Measurements from ENCODE around the gene FAM241B. TPM values are rescaled to one million over a fixed set of nuclear protein-coding genes. Genes with fewer than 3 reads are reported as not detected.

Gene FAM241B
- total RNA-seq, 1 experiment from 2014 or later, result 18.0 TPM

DNA sequence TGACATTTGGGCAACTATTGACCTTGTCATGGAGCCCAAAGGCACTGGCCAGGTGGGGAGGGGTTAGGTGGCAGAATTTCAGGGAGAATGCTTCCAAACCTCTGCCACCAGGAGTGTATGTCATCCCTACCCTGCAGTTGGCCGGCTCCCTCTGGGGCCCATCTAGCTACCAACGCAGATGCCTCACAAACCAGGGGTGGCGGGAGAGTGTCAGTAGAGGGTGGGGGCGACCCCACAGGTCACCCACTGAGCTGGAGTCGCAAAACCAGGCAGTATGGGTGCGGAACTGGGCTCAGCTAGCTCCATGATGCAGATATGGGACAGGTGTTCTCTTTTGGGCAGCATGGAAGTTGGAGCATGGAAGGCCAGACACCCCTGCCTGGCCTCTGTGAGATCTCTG lies 51.4 kb downstream of the FAM241B start:
- intact Hi-C loops (cut with micrococcal nuclease), result no loop called here
- Histone ChIP-seq H3K79me2 (ENCODE audit: insufficient read depth, low read length) (no peaks in the 10 kb centered on the region), H3K4me2 (ENCODE audit: low read length) (no peak overlapping the region), H3K4me3 (replicated peaks in 1 of 2; ENCODE audit: low read depth in 1 of 2, low read length in 2 of 2) (no peak overlapping the region), H3K9me3 (ENCODE audit: control insufficient read depth in 1 of 2, insufficient read depth in 1 of 2, low read depth in 1 of 2, low read length in 2 of 2) (no peaks in the 10 kb centered on the region), H3K27ac (ENCODE audit: low read depth, low read length) (no peak overlapping the region), H3K36me3 (ENCODE audit: control insufficient read depth in 1 of 2, insufficient read depth in 2 of 2, low read length in 2 of 2) (no peaks in the 10 kb centered on the region), H4K20me1 (ENCODE audit: insufficient read depth) (no peaks in the 10 kb centered on the region), H3K9ac (ENCODE audit: low read length) (no peak overlapping the region), H3K4me1 (ENCODE audit: control insufficient read depth in 1 of 2, insufficient read depth in 2 of 2, low read length in 2 of 2) (peaks cover 0 to 7% of the 10 kb centered on the region in 2 experiments; a peak in 2 of 4 replicates), H2AFZ (ENCODE audit: low read depth, low read length, poor library complexity, severe bottlenecking) (no peak overlapping the region), H3K27me3 (ENCODE audit: insufficient read depth, low read length) (peaks cover 49% of the 10 kb centered on the region), H3K9me2 (ENCODE audit: insufficient read depth) (no peaks in the 10 kb centered on the region)
- no peak for ATAC-seq
- DNase-seq (ENCODE audit: low read depth, low spot score), result no peak
- BruUV-seq (replicated peaks), result no TSS peak
- ChIA-PET POLR2A (no interaction called here), RAD21 (ENCODE audit: low non-redundant PET in 1 of 2, low total read pairs in 2 of 2, uncharacterized antibody in 2 of 2, unreplicated experiment in 2 of 2) (no interaction called here), CTCF (interaction anchor here (0.6 kb wide), 1 partner anchor 311 kb away, joined by 3 read pairs; no protein-coding TSS in a partner anchor)
- TF ChIP-seq CBX3 (IDR thresholded peaks at IDR 0.05; ENCODE audit: low read depth) (no peak), EGR1 (IDR thresholded peaks at IDR 0.05; ENCODE audit: low read depth) (no peak), ZFX (IDR thresholded peaks at IDR 0.05) (no peak), SP1 (IDR thresholded peaks at IDR 0.05; ENCODE audit: low read depth) (no peak), POLR2A (IDR thresholded peaks at IDR 0.05; ENCODE audit: borderline replicate concordance, extremely low read depth, insufficient read depth, insufficient read length) (no peak)
- TF ChIP-seq, protein P1, sequence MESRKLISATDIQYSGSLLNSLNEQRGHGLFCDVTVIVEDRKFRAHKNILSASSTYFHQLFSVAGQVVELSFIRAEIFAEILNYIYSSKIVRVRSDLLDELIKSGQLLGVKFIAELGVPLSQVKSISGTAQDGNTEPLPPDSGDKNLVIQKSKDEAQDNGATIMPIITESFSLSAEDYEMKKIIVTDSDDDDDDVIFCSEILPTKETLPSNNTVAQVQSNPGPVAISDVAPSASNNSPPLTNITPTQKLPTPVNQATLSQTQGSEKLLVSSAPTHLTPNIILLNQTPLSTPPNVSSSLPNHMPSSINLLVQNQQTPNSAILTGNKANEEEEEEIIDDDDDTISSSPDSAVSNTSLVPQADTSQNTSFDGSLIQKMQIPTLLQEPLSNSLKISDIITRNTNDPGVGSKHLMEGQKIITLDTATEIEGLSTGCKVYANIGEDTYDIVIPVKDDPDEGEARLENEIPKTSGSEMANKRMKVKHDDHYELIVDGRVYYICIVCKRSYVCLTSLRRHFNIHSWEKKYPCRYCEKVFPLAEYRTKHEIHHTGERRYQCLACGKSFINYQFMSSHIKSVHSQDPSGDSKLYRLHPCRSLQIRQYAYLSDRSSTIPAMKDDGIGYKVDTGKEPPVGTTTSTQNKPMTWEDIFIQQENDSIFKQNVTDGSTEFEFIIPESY (IDR thresholded peaks at IDR 0.05; ENCODE audit: extremely low read depth, insufficient replicate concordance, low read length), result no peak
- TF ChIP-seq, protein P2, sequence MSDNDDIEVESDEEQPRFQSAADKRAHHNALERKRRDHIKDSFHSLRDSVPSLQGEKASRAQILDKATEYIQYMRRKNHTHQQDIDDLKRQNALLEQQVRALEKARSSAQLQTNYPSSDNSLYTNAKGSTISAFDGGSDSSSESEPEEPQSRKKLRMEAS (IDR thresholded peaks at IDR 0.05), result no peak

DNA sequence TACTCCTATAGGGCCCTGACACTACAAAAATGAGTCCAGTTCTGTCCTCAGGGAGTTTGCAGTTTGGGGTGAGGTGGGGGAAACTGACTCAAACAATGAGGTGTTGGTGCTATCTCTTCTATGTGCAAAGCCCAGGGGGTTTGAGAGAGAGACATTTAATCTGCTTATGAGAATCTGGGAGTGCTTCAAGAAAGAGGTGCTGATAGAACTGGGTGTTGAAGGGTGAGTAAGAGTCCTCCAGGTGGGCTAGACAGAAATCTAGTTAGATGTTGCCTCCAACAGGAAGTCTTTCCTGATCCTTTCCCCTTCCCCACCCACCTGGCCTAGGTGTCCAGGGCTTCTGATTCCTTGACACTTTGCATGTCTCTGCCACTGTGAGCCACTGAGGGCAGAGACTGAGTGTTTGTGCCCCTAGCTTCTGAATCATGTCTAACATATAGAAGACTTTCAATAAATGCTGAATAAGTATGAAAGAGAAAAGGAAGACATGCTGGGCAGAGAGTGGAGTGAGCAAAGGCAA lies 53.0 kb downstream of the FAM241B start:
- H3K4me3 ChIP-seq (replicated peaks in 1 of 2; ENCODE audit: low read depth in 1 of 2, low read length in 2 of 2), result no peak overlapping the region
- no peak for ATAC-seq
- H3K27me3 ChIP-seq (ENCODE audit: insufficient read depth, low read length), result peaks cover 36% of the 10 kb centered on the region
- no peak overlapping the region for H3K9ac ChIP-seq (ENCODE audit: low read length)
- no peaks in the 10 kb centered on the region for H4K20me1 ChIP-seq (ENCODE audit: insufficient read depth)
- no peak overlapping the region for H3K27ac ChIP-seq (ENCODE audit: low read depth, low read length)
- H3K4me2 ChIP-seq (ENCODE audit: low read length), result no peak overlapping the region
- no peaks in the 10 kb centered on the region for H3K9me2 ChIP-seq (ENCODE audit: insufficient read depth)
- BruUV-seq (replicated peaks), result no TSS peak
- ChIA-PET POLR2A (no interaction called here), CTCF (no interaction called here), RAD21 (ENCODE audit: low non-redundant PET in 1 of 2, low total read pairs in 2 of 2, uncharacterized antibody in 2 of 2, unreplicated experiment in 2 of 2) (no interaction called here)
- intact Hi-C loops (cut with micrococcal nuclease), result no loop called here
- DNase-seq (ENCODE audit: low read depth, low spot score), result no peak
- no peaks in the 10 kb centered on the region for H3K9me3 ChIP-seq (ENCODE audit: control insufficient read depth in 1 of 2, insufficient read depth in 1 of 2, low read depth in 1 of 2, low read length in 2 of 2)
- H3K36me3 ChIP-seq (ENCODE audit: control insufficient read depth in 1 of 2, insufficient read depth in 2 of 2, low read length in 2 of 2), result no peaks in the 10 kb centered on the region
- H3K4me1 ChIP-seq (ENCODE audit: control insufficient read depth in 1 of 2, insufficient read depth in 2 of 2, low read length in 2 of 2), result peaks cover 0 to 7% of the 10 kb centered on the region in 2 experiments; a peak in 2 of 4 replicates
- no peak for TF ChIP-seq SIN3A (IDR thresholded peaks at IDR 0.05; ENCODE audit: low read depth)
- TF ChIP-seq FOSL1 (IDR thresholded peaks at IDR 0.05; ENCODE audit: low read depth), result no peak
- no peak for TF ChIP-seq CBX3 (IDR thresholded peaks at IDR 0.05; ENCODE audit: low read depth)
- no peak for TF ChIP-seq JUND (IDR thresholded peaks at IDR 0.05)
- no peak for TF ChIP-seq POLR2AphosphoS5 (IDR thresholded peaks at IDR 0.05; ENCODE audit: low read depth, low read length)
- TF ChIP-seq, protein P1 (IDR thresholded peaks at IDR 0.05; ENCODE audit: extremely low read depth, insufficient replicate concordance, low read length), result no peak
- H2AFZ ChIP-seq (ENCODE audit: low read depth, low read length, poor library complexity, severe bottlenecking), result no peak overlapping the region
- no peaks in the 10 kb centered on the region for H3K79me2 ChIP-seq (ENCODE audit: insufficient read depth, low read length)

All from HCT116 (cell line).